ENCODE data around the gene RYR1. TPM values are rescaled to one million over a fixed set of nuclear protein-coding genes. Genes with fewer than 3 reads are reported as not detected.

The RYR1 gene
- total and polyA plus RNA-seq, 2 of the 13 experiments (the other 11 are each of a cell fraction or from before 2014, with no cell fraction given) = 0.03 TPM; not detected in 1

DNA sequence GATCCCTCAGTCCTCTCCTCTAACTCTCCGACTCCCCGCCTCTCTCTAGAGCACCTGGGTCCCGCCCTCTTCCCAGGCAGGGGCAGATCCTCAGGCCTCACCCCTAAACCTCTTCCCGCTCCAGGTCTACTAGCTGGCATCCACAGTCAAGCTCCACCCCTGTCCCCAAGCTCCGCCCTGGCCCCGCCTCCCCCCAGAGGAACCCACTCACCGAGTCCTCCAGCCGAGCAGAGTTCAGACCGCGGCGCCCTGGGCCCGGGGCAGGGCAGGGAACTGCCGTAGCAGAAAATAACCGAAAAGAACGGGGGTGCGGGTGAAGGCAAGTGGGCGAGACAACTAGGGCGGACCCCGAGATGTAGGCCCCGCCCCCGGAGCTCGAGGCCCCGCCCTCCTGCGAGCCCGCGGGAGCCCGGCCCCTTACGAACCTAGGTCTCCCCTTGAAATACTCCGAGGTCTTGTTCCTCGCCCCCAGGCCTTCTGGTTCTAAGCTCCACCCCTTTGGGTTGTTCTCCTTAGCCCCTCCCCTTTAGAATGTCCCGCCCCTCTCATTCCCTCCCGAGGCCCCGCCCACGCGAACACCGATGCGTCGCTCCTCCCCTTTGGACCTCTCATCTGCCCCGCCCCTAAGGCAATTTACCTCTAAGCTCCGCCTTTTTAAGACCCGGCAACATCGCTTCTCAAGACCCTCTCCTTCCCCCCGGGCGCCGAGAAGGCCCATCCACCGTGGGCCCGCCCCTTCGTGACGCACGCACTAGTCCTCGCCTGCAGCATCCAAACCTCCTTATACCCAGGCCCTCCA, 45.7 kb upstream of the RYR1 start, which contains the start of gene GGN (continued):
- TF ChIP-seq NONO (IDR thresholded peaks at IDR 0.05) (no peak), NONO (CRISPR knock-in tag; conservative IDR thresholded peaks at IDR 0.05) (0 out of 2 replicates have a peak, but pooled peaks have one; percentile 22), POLR2A (IDR thresholded peaks at IDR 0.05; ENCODE audit: insufficient read depth in 1 of 2, low read depth in 2 of 2, low read length in 2 of 2) (peak in 1 of 2 experiments; percentile 46; a peak in 2 of 4 replicates), ATF1 (CRISPR knock-in tag; IDR thresholded peaks at IDR 0.05) (no peak), NPAS2 (CRISPR knock-in tag; IDR thresholded peaks at IDR 0.05; ENCODE audit: borderline replicate concordance) (no peak), CENPX (CRISPR knock-in tag; IDR thresholded peaks at IDR 0.05) (no peak), RARG (CRISPR knock-in tag; IDR thresholded peaks at IDR 0.05; ENCODE audit: low read depth) (no peak), MTF2 (CRISPR knock-in tag; IDR thresholded peaks at IDR 0.05; ENCODE audit: borderline replicate concordance) (no peak), SP5 (CRISPR knock-in tag; IDR thresholded peaks at IDR 0.05; ENCODE audit: borderline replicate concordance, low read depth) (no peak), WIZ (CRISPR knock-in tag; IDR thresholded peaks at IDR 0.05) (no peak), ZNF746 (CRISPR knock-in tag; IDR thresholded peaks at IDR 0.05) (no peak)
- TF ChIP-seq, protein P1, sequence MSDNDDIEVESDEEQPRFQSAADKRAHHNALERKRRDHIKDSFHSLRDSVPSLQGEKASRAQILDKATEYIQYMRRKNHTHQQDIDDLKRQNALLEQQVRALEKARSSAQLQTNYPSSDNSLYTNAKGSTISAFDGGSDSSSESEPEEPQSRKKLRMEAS (IDR thresholded peaks at IDR 0.05) = no peak
- TF ChIP-seq, protein P2, sequence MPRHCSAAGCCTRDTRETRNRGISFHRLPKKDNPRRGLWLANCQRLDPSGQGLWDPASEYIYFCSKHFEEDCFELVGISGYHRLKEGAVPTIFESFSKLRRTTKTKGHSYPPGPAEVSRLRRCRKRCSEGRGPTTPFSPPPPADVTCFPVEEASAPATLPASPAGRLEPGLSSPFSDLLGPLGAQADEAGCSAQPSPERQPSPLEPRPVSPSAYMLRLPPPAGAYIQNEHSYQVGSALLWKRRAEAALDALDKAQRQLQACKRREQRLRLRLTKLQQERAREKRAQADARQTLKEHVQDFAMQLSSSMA (CRISPR knock-in tag; IDR thresholded peaks at IDR 0.05) = no peak
- TF ChIP-seq, protein P3, sequence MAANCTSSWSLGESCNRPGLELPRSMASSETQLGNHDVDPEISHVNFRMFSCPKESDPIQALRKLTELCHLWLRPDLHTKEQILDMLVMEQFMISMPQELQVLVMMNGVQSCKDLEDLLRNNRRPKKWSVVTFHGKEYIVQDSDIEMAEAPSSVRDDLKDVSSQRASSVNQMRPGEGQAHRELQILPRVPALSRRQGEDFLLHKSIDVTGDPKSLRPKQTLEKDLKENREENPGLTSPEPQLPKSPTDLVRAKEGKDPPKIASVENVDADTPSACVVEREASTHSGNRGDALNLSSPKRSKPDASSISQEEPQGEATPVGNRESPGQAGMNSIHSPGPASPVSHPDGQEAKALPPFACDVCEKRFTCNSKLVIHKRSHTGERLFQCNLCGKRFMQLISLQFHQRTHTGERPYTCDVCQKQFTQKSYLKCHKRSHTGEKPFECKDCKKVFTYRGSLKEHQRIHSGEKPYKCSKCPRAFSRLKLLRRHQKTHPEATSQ (CRISPR knock-in tag; IDR thresholded peaks at IDR 0.05; ENCODE audit: borderline replicate concordance) = no peak
- TF ChIP-seq, protein P4, sequence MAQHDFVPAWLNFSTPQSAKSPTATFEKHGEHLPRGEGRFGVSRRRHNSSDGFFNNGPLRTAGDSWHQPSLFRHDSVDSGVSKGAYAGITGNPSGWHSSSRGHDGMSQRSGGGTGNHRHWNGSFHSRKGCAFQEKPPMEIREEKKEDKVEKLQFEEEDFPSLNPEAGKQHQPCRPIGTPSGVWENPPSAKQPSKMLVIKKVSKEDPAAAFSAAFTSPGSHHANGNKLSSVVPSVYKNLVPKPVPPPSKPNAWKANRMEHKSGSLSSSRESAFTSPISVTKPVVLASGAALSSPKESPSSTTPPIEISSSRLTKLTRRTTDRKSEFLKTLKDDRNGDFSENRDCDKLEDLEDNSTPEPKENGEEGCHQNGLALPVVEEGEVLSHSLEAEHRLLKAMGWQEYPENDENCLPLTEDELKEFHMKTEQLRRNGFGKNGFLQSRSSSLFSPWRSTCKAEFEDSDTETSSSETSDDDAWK (CRISPR knock-in tag; IDR thresholded peaks at IDR 0.05) = no peak
- TF ChIP-seq, protein P5, sequence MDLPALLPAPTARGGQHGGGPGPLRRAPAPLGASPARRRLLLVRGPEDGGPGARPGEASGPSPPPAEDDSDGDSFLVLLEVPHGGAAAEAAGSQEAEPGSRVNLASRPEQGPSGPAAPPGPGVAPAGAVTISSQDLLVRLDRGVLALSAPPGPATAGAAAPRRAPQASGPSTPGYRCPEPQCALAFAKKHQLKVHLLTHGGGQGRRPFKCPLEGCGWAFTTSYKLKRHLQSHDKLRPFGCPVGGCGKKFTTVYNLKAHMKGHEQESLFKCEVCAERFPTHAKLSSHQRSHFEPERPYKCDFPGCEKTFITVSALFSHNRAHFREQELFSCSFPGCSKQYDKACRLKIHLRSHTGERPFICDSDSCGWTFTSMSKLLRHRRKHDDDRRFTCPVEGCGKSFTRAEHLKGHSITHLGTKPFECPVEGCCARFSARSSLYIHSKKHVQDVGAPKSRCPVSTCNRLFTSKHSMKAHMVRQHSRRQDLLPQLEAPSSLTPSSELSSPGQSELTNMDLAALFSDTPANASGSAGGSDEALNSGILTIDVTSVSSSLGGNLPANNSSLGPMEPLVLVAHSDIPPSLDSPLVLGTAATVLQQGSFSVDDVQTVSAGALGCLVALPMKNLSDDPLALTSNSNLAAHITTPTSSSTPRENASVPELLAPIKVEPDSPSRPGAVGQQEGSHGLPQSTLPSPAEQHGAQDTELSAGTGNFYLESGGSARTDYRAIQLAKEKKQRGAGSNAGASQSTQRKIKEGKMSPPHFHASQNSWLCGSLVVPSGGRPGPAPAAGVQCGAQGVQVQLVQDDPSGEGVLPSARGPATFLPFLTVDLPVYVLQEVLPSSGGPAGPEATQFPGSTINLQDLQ (CRISPR knock-in tag; IDR thresholded peaks at IDR 0.05) = no peak
- TF ChIP-seq, protein P6, sequence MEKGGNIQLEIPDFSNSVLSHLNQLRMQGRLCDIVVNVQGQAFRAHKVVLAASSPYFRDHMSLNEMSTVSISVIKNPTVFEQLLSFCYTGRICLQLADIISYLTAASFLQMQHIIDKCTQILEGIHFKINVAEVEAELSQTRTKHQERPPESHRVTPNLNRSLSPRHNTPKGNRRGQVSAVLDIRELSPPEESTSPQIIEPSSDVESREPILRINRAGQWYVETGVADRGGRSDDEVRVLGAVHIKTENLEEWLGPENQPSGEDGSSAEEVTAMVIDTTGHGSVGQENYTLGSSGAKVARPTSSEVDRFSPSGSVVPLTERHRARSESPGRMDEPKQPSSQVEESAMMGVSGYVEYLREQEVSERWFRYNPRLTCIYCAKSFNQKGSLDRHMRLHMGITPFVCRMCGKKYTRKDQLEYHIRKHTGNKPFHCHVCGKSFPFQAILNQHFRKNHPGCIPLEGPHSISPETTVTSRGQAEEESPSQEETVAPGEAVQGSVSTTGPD (CRISPR knock-in tag; IDR thresholded peaks at IDR 0.05) = no peak
